HEK293T (cell line): ENCODE data around the gene GRK6.

ENCODE experiments used
- CTCF ChIA-PET: fragments of 350-600 bp; formaldehyde crosslinking; extraction: SDS; loops from one replicate; lab custom pipeline; 2021; ENCODE audit warnings: antibody characterized with exemption, inconsistent platforms; lab: Yijun Ruan, JAX
- POLR2A ChIA-PET: fragments of 350-600 bp; formaldehyde crosslinking; extraction: SDS; loops from one replicate; lab custom pipeline; 2020; ENCODE audit warnings: antibody characterized with exemption, inconsistent platforms; lab: Yijun Ruan, JAX
- DNase-seq: peaks from one replicate; pipeline ENCODE4 v3.0.0; 2012; ENCODE audit warnings: mixed read lengths; ENCODE audit errors: extremely low spot score
- ARNT ChIP-seq: fragments of 450-650 bp; IDR thresholded peaks from 2 replicates; pipeline ENCODE4 v1.6.1; 2017; ENCODE audit warnings: mild to moderate bottlenecking
- BHLHE40 ChIP-seq: fragments of 450-650 bp; IDR thresholded peaks from 2 replicates; pipeline ENCODE4 v1.6.1; 2016; ENCODE audit warnings: mild to moderate bottlenecking, moderate library complexity, borderline replicate concordance
- CTBP1 ChIP-seq: fragments of 450-650 bp; IDR thresholded peaks from 2 replicates; pipeline ENCODE4 v1.6.1; 2016; ENCODE audit warnings: borderline replicate concordance
- ELF4 ChIP-seq: fragments of 450-650 bp; IDR thresholded peaks from 2 replicates; pipeline ENCODE4 v1.6.1; 2017; ENCODE audit warnings: antibody characterized with exemption
- FOXA1 ChIP-seq: fragments of 450-650 bp; IDR thresholded peaks from 2 replicates; pipeline ENCODE4 v1.6.1; 2016; ENCODE audit warnings: mild to moderate bottlenecking
- FOXK2 ChIP-seq: fragments of 450-650 bp; IDR thresholded peaks from 2 replicates; pipeline ENCODE4 v1.6.1; 2016; ENCODE audit warnings: mild to moderate bottlenecking
- FOXM1 ChIP-seq: fragments of 450-650 bp; IDR thresholded peaks from 2 replicates; pipeline ENCODE4 v1.6.1; 2017; ENCODE audit warnings: mild to moderate bottlenecking, borderline replicate concordance
- HDGF ChIP-seq: fragments of 450-650 bp; IDR thresholded peaks from 2 replicates; pipeline ENCODE4 v1.6.1; 2017; ENCODE audit warnings: antibody characterized with exemption, borderline replicate concordance
- L3MBTL2 ChIP-seq: fragments of 450-650 bp; conservative IDR thresholded peaks from 2 replicates; pipeline ENCODE4 v1.6.1; 2016; ENCODE audit warnings: mild to moderate bottlenecking
- LEF1 ChIP-seq: fragments of 450-650 bp; IDR thresholded peaks from 2 replicates; pipeline ENCODE4 v1.6.1; 2017; ENCODE audit warnings: mild to moderate bottlenecking, borderline replicate concordance
- NFRKB ChIP-seq: fragments of 450-650 bp; IDR thresholded peaks from 2 replicates; pipeline ENCODE4 v1.6.1; 2016; ENCODE audit warnings: mild to moderate bottlenecking, moderate library complexity
- PKNOX1 ChIP-seq: fragments of 450-650 bp; IDR thresholded peaks from 2 replicates; pipeline ENCODE4 v1.6.1; 2016
- SP1 ChIP-seq: fragments of 450-650 bp; IDR thresholded peaks from 2 replicates; pipeline ENCODE4 v1.6.1; 2017
- SUZ12 ChIP-seq: fragments of 450-650 bp; IDR thresholded peaks from 2 replicates; pipeline ENCODE4 v1.6.1; 2016; ENCODE audit warnings: mild to moderate bottlenecking
- TARDBP ChIP-seq: fragments of 450-650 bp; IDR thresholded peaks from 2 replicates; pipeline ENCODE4 v1.6.1; 2016
- ZNF384 ChIP-seq: fragments of 450-650 bp; IDR thresholded peaks from 2 replicates; pipeline ENCODE4 v1.6.1; 2016

The GRK6 gene

GRCh38 chr5:177490311-177490991, 64.0 kb downstream of the GRK6 start:
- DNase-seq: no peak
- ChIA-PET POLR2A (no interaction called here), CTCF (interaction anchor here (0.6 to 0.8 kb wide), 2 partner anchors 11 to 26 kb away, joined by 3 read pairs; no protein-coding TSS in a partner anchor)

GRCh38 chr5:177490992-177491391, 64.5 kb downstream of the GRK6 start:
- ChIA-PET POLR2A (no interaction called here), CTCF (interaction anchor here (0.6 to 1.0 kb wide), 2 partner anchors 9 to 13 kb away, joined by 3 to 4 read pairs; no protein-coding TSS in a partner anchor)
- no peak for TF ChIP-seq FOXA1
- TF ChIP-seq SP1: no peak
- TF ChIP-seq TARDBP: no peak
- no peak for TF ChIP-seq ARNT
- TF ChIP-seq LEF1: no peak
- no peak for TF ChIP-seq L3MBTL2
- TF ChIP-seq FOXM1: no peak
- TF ChIP-seq ZNF384: no peak
- DNase-seq: no peak

More at GRCh38 chr5:177490311-177490991, 64.0 kb downstream of the GRK6 start:
- no peak for TF ChIP-seq FOXA1
- TF ChIP-seq ZNF384: no peak
- no peak for TF ChIP-seq HDGF
- no peak for TF ChIP-seq NFRKB
- no peak for TF ChIP-seq LEF1
- no peak for TF ChIP-seq ELF4
- TF ChIP-seq TARDBP: no peak
- no peak for TF ChIP-seq ARNT
- TF ChIP-seq FOXM1: no peak
- no peak for TF ChIP-seq L3MBTL2
- TF ChIP-seq PKNOX1: no peak
- TF ChIP-seq CTBP1: no peak
- TF ChIP-seq BHLHE40: no peak
- no peak for TF ChIP-seq FOXK2

DNA sequence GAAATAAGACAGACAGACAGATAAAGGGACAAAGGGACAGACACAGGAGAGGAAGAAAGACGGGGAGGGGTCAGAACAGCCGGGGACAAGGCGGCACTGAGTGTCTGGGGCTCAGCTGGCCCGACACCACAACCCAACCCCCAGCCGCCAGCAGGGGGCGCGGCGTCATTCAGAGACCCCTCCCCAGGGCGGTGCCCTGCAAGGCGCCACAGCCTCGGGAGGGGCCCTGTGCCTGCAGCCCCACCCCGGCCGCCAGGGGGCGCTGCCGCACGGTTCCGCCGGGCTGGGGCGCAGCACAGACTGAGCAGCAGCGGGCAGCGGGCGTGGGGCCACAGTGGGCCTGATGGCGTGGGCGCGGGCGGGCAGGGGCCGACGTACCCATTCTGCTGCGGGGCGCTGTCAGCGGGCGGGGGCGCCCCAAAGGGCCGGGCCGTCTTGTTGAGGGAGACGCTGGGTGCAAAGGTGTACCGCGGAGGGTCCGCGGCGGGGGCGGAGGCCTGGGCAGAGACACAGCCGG, 65.0 kb downstream of the GRK6 start:
- POLR2A ChIA-PET: interaction anchor here (1.5 kb wide), 1 partner anchor 10 kb away, joined by 6 read pairs; no protein-coding TSS in a partner anchor
- no peak for TF ChIP-seq NFRKB
- no peak for TF ChIP-seq PKNOX1
- TF ChIP-seq HDGF: no peak
- TF ChIP-seq ARNT: peak; percentile 64
- TF ChIP-seq L3MBTL2: no peak
- TF ChIP-seq FOXM1: 0 out of 2 replicates have a peak, but pooled peaks have one; percentile 37
- TF ChIP-seq LEF1: no peak
- CTCF ChIA-PET: interaction anchor here (0.6 to 1.3 kb wide), 4 partner anchors 9 to 28 kb away, joined by 3 to 6 read pairs (median 4); no protein-coding TSS in a partner anchor
- DNase-seq: peak; percentile 93

- POLR2A ChIA-PET: interaction anchor here (0.8 to 2.2 kb wide), 4 partner anchors 9 to 25 kb away, joined by 3 to 9 read pairs (median 4); partner anchors contain the start of gene DDX41
- DNase-seq: no peak
- TF ChIP-seq FOXA1: no peak
- no peak for TF ChIP-seq L3MBTL2
- no peak for TF ChIP-seq NFRKB
- no peak for TF ChIP-seq ARNT
- TF ChIP-seq FOXM1: no peak
- no peak for TF ChIP-seq HDGF
- no peak for TF ChIP-seq BHLHE40
- TF ChIP-seq PKNOX1: no peak
- no peak for TF ChIP-seq SUZ12
- CTCF ChIA-PET: interaction anchor here (0.6 to 1.4 kb wide), 6 partner anchors 8 to 81 kb away, joined by 3 to 6 read pairs (median 4); no protein-coding TSS in a partner anchor
Observed at GRCh38 chr5:177491983-177492746, 65.7 kb downstream of the GRK6 start.
